SU-DHL-6 (cell line): ENCODE measurements around the gene BOLL.
"Not testable (repeated sequence)": the region's sequence is repeated elsewhere in the genome, so short reads cannot be mapped to it uniquely, and the experiment has no call there.

Experiments used
- H2AFZ ChIP-seq: fragments of 200-600 bp; sonication (generic); 2 replicates; pipeline ENCODE4 v1.6.1; 2014; ENCODE audit warnings: low read depth, mild to moderate bottlenecking, moderate library complexity, mixed read lengths, antibody characterized with exemption, low read length; ENCODE audit not compliant: severe bottlenecking
- H3F3A ChIP-seq: fragments of 200-600 bp; shearing (Covaris generic); 2 replicates; pipeline ENCODE4 v1.6.0; 2016; ENCODE audit warnings: antibody characterized with exemption, mild to moderate bottlenecking; ENCODE audit not compliant: insufficient read depth
- H3K27ac ChIP-seq: fragments of 200-600 bp; sonication (generic); 2 replicates; pipeline ENCODE4 v1.5.1; 2016; ENCODE audit warnings: low read depth, mild to moderate bottlenecking, low read length, moderate library complexity, mixed read lengths
- H3K27me3 ChIP-seq: fragments of 200-600 bp; sonication (generic), shearing (Covaris generic); 2 replicates; pipeline ENCODE4 v1.6.0; 2014; ENCODE audit warnings: mild to moderate bottlenecking, low read length
- H3K36me3 ChIP-seq: fragments of 200-600 bp; sonication (generic); 2 replicates; pipeline ENCODE4 v1.6.1; 2014; ENCODE audit warnings: mild to moderate bottlenecking, low read length, mixed read lengths
- H3K4me2 ChIP-seq: fragments of 300-600, 200-600 bp; shearing (Covaris generic), sonication (generic); 2 replicates; pipeline ENCODE4 v1.6.0; 2014; ENCODE audit warnings: low read length, low read depth, mild to moderate bottlenecking; ENCODE audit not compliant: poor library complexity, severe bottlenecking
- H3K4me3 ChIP-seq: fragments of 200-600 bp; sonication (generic); 2 replicates; pipeline ENCODE4 v1.5.1; 2014; ENCODE audit warnings: antibody characterized with exemption, low read length, mild to moderate bottlenecking, mixed read lengths; ENCODE audit not compliant: insufficient read depth, poor library complexity, severe bottlenecking
- H3K79me2 ChIP-seq: fragments of 200-600 bp; sonication (generic); 2 replicates; pipeline ENCODE4 v1.6.1; 2014; ENCODE audit warnings: mild to moderate bottlenecking, low read length, moderate library complexity; ENCODE audit not compliant: insufficient read depth
- H3K9ac ChIP-seq: fragments of 200-600 bp; sonication (generic); 2 replicates; pipeline ENCODE4 v1.7.0; 2014; ENCODE audit warnings: mild to moderate bottlenecking, low read length
- H3K9me2 ChIP-seq: fragments of 200-600 bp; sonication (generic); replicated peaks from 2 replicates; pipeline ENCODE4 v1.6.1; 2014; ENCODE audit warnings: low read length; ENCODE audit not compliant: insufficient read depth
- H3K9me3 ChIP-seq: fragments of 200-600 bp; sonication (generic); 2 replicates; pipeline ENCODE4 v1.6.1; 2014; ENCODE audit warnings: low read length, mixed read lengths; ENCODE audit not compliant: insufficient read depth
- H4K20me1 ChIP-seq: fragments of 200-600 bp; sonication (generic); 2 replicates; pipeline ENCODE4 v1.6.1; 2014; ENCODE audit warnings: low read depth, mild to moderate bottlenecking, antibody characterized with exemption, low read length, moderate library complexity, mixed read lengths
- CTCF ChIP-seq: fragments of 200-600 bp; sonication (generic); IDR thresholded peaks from one replicate; pipeline ENCODE4 v1.5.1; 2017; ENCODE audit warnings: antibody characterized with exemption, mild to moderate bottlenecking, low read length, moderate library complexity; ENCODE audit not compliant: insufficient read depth, poor library complexity, severe bottlenecking
- EZH2phosphoT487 ChIP-seq: fragments of 200-600 bp; sonication (generic), shearing (Covaris generic); conservative IDR thresholded peaks from 2 replicates; pipeline ENCODE4 v1.6.1; 2018; ENCODE audit warnings: mild to moderate bottlenecking, antibody characterized with exemption, low read length, moderate library complexity, mixed read lengths

The BOLL gene

DNA sequence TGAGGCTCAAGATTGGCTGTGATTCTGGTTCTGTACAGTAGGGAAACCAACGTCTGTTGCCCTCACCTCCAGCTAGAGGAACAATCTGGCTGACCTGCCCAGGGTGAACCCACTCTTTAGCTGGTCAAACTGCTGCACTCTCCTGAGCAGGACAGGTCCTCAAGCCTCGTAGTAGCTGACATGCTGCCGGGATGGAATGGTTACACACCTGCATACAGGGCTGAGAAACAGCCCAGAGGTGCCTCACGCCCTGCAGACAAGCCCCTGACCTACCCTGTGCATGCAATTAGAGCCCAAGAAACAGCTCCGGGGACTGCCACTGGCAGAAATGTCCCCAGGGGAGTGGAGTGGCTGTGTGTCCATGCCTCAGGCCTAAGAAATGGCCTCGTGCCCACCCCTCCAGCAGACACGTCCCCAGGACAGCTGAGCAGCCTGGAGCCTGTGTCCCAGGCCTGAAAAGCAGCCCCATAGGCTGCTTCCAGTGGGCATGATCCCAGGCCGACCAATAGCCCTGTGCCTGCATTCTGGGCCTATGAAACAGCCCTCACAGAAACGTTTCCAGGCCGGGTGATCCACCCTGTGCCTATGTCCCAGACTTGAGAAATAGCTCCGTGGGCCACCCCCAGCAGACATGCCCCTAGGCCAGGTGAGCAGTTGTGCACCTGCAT is 25.4 kb downstream of the BOLL start:
- H3F3A ChIP-seq = no peaks in the 10 kb centered on the region
- no peak for TF ChIP-seq EZH2phosphoT487
- no peak for TF ChIP-seq CTCF

DNA sequence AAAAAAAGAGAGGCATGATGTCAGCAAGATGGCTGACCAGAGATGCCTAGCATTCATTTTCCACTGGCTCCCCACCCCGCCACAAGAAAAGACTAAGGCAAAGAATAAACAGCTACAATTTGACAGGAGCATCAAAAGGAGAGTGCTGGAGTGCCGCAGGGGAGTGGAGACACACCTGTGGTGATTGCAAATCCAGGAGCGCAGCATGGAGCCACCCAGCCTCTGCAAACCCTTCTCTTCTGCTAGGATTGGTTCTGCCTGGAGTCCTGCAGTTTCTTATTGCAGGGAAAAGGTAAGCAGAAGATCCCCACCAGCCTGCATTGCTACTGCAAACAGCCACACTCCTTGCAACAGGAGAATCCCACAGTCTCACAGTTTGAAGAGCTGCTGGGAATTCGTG is 26.1 kb downstream of the BOLL start:
- no peak overlapping the region for H3K4me3 ChIP-seq
- H3F3A ChIP-seq = no peaks in the 10 kb centered on the region
- 0 out of 2 replicates have a peak, but pooled peaks cover 10% of the 10 kb centered on the region for H3K9me3 ChIP-seq
- H3K9me2 ChIP-seq = no peaks in the 10 kb centered on the region
- TF ChIP-seq CTCF (no peak), EZH2phosphoT487 (no peak)
- H4K20me1 ChIP-seq = no peaks in the 10 kb centered on the region
- no peak overlapping the region for H3K4me2 ChIP-seq
- H3K36me3 ChIP-seq = no peaks in the 10 kb centered on the region
- H3K9ac ChIP-seq = no peak overlapping the region
- H3K27me3 ChIP-seq = no peaks in the 10 kb centered on the region
- H3K27ac ChIP-seq = no peak overlapping the region
- H3K79me2 ChIP-seq = no peaks in the 10 kb centered on the region
- no peak overlapping the region for H2AFZ ChIP-seq

More for the DNA sequence above, 25.4 kb downstream of the BOLL start:
- Histone ChIP-seq H3K36me3 (no peaks in the 10 kb centered on the region), H4K20me1 (no peaks in the 10 kb centered on the region), H2AFZ (no peak overlapping the region), H3K9me3 (0 out of 2 replicates have a peak, but pooled peaks cover 10% of the 10 kb centered on the region), H3K27ac (no peak overlapping the region), H3K4me3 (no peak overlapping the region), H3K4me2 (no peak overlapping the region), H3K9me2 (no peaks in the 10 kb centered on the region), H3K27me3 (no peaks in the 10 kb centered on the region), H3K9ac (no peak overlapping the region), H3K79me2 (no peaks in the 10 kb centered on the region)

DNA sequence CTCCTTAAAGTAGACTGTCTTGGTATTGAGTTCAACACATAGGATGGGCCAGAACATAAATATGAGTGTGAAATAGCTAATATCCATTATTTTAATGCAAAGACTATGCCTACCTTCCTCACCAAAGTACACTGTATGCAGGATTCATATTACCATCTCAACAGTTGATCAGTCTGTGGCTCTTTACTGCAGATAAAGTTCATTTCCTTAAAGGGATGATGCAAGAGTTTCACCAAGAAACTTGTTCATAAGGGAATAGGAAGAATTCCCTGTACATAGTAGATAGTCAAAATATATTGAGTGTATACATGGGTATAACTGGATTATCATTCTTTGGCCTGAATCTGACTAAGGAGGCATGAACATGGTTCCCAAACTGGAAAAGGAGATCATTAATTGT is 44.9 kb downstream of the BOLL start:
- TF ChIP-seq CTCF = no peak
- TF ChIP-seq EZH2phosphoT487 = no peak
- no peak overlapping the region for H3K4me2 ChIP-seq

DNA sequence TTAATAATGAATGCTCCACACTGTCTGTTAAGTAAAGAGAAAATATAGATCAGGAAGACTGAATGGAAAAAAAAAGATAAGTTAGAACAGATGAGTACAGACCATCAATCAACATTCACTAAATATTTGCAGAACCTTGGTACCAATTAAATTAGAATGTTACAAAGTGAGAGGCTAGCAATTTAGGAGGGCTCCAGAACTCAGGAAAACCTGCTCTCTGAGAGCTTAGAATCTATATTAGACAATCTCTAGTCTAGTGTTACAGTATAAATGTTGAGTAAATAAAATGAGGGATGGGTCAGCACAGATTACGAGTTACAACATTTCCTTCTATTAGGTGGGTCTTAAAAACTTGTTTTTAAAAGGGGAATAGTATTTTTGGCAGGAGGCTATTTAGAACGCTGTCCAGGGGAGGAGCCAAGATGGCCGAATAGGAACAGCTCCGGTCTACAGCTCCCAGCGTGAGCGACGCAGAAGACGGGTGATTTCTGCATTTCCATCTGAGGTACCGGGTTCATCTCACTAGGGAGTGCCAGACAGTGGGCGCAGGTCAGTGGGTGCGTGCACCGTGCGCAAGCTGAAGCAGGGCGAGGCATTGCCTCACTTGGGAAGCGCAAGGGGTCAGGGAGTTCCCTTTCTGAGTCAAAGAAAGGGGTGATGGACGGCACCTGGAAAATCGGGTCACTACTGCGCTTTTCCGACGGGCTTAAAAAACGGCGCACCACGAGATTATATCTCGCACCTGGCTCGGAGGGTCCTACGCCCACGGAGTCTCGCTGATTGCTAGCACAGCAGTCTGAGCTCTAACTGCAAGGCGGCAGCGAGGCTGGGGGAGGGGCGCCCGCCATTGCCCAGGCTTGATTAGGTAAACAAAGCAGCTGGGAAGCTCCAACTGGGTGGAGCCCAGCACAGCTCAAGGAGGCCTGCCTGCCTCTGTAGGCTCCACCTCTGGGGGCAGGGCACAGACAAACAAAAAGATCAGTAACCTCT is 56.3 kb downstream of the BOLL start:
- H3K4me2 ChIP-seq, H3F3A ChIP-seq, H4K20me1 ChIP-seq, H3K79me2 ChIP-seq, H3K9ac ChIP-seq, H3K9me2 ChIP-seq, H3K36me3 ChIP-seq, H3K4me3 ChIP-seq, H3K27ac ChIP-seq, H3K27me3 ChIP-seq, H3K9me3 ChIP-seq, H2AFZ ChIP-seq: not testable (repeated sequence)

More for the DNA sequence above, 44.9 kb downstream of the BOLL start:
- Histone ChIP-seq H3K27ac (no peak overlapping the region), H3K79me2 (no peaks in the 10 kb centered on the region), H3K9ac (no peak overlapping the region), H3F3A (no peaks in the 10 kb centered on the region), H3K36me3 (no peaks in the 10 kb centered on the region), H2AFZ (no peak overlapping the region), H3K27me3 (no peaks in the 10 kb centered on the region), H3K4me3 (no peak overlapping the region), H4K20me1 (no peaks in the 10 kb centered on the region), H3K9me3 (no peaks in the 10 kb centered on the region), H3K9me2 (no peaks in the 10 kb centered on the region)
